ENCODE results near the gene GRID2.

GRCh38 chr4:92514627-92515026 is 210.9 kb downstream of the GRID2 start:
- TF ChIP-seq CTCF (IDR thresholded peaks at IDR 0.05) (no peak), EP300 (IDR thresholded peaks at IDR 0.05) (no peak)

Measured in tibial nerve (tissue), 4 donors.